ENCODE data around the gene NAGK. TPM values are rescaled to one million over a fixed set of nuclear protein-coding genes. Genes with fewer than 3 reads are reported as not detected.

NAGK gene
- total RNA-seq, 1 donor from 2014 or later: 133 TPM

DNA sequence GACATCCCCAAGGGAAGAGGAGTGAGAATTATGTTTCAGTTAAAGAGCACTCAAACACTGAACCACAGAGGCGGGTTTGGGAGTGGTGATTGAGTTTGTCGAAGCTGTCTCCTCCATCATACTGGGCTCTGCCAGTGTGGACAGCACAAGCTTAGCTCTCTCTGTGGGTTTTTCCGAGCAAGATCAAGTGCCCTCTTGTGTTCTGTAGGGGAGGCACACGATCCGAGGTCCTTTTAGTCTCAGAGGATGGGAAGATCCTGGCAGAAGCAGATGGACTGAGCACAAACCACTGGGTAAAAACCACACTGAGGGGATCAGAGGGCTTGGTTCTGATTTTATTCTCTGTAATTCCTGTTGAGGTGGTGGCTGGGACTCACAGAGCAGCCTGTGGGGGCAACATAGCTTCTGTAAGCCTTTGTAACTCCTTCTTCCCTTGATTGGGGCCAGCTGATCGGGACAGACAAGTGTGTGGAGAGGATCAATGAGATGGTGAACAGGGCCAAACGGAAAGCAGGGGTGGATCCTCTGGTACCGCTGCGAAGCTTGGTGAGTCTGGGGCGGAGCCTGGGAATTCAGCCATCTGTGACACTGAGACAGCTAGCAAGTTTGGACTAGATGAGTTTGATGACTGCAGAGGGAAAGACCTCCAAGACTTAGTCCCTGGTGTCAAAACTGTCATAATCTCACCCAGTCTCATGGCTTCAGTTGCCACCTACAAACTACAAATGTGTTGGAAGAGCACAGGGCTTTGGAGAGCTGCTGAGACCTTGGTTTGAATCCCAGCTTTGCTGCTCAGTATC lies 2.0 kb downstream of the NAGK start:
- peak overlapping the region; percentile 99 for H3K4me3 ChIP-seq (ENCODE audit: insufficient read depth, low read depth, low read length)
- Mint-ChIP-seq H3K4me3 (ENCODE audit: unreplicated experiment) (peak overlapping the region; percentile 93), H3K27ac (ENCODE audit: unreplicated experiment) (peak overlapping the region; percentile 10), H3K9me3 (ENCODE audit: unreplicated experiment) (no peaks in the 10 kb centered on the region), H3K36me3 (ENCODE audit: low read depth, unreplicated experiment) (peaks cover 25% of the 10 kb centered on the region), H3K4me1 (ENCODE audit: low read depth, unreplicated experiment) (peaks cover 18% of the 10 kb centered on the region), H3K27me3 (ENCODE audit: low read depth, unreplicated experiment) (no peaks in the 10 kb centered on the region)
- DNase-seq (ENCODE audit: low read depth) (no peak), FAIRE-seq (no peak)
- H4K20me1 ChIP-seq (ENCODE audit: insufficient read depth, low read length): peaks cover 60% of the 10 kb centered on the region
- peak overlapping the region; percentile 93 for H3K9ac ChIP-seq (ENCODE audit: low read length)
- H3K27me3 ChIP-seq (ENCODE audit: insufficient read depth, low read length): no peaks in the 10 kb centered on the region
- TF ChIP-seq CTCF (IDR thresholded peaks at IDR 0.05; ENCODE audit: insufficient read depth, low read depth, low read length) (no peak), EZH2 (IDR thresholded peaks at IDR 0.05; ENCODE audit: insufficient read depth, low read length) (no peak)
- peaks cover 17% of the 10 kb centered on the region for H3K4me1 ChIP-seq (ENCODE audit: insufficient read depth, low read length)
- peaks cover 30% of the 10 kb centered on the region for H3K36me3 ChIP-seq (ENCODE audit: insufficient read depth, low read length)
- peak overlapping the region; percentile 91 for H3K4me2 ChIP-seq (ENCODE audit: low read length)
- H3K9me3 ChIP-seq (ENCODE audit: insufficient read depth, low read depth, low read length): no peaks in the 10 kb centered on the region
- H3K27ac ChIP-seq (ENCODE audit: low read depth, low read length): peak overlapping the region; percentile 99
- H3K79me2 ChIP-seq (ENCODE audit: insufficient read depth, low read length): peaks cover 57% of the 10 kb centered on the region
- H2AFZ ChIP-seq (ENCODE audit: low read depth, low read length): no peak overlapping the region

- DNase-seq (ENCODE audit: low read depth) (no peak), FAIRE-seq (no peak)
- H3K9me3 Mint-ChIP-seq (ENCODE audit: unreplicated experiment): no peaks in the 10 kb centered on the region
- peaks cover 18% of the 10 kb centered on the region for H3K4me1 Mint-ChIP-seq (ENCODE audit: low read depth, unreplicated experiment)
- Histone ChIP-seq H3K79me2 (ENCODE audit: insufficient read depth, low read length) (peaks cover 57% of the 10 kb centered on the region), H3K27ac (ENCODE audit: low read depth, low read length) (no peak overlapping the region), H3K9me3 (ENCODE audit: insufficient read depth, low read depth, low read length) (no peaks in the 10 kb centered on the region), H4K20me1 (ENCODE audit: insufficient read depth, low read length) (peaks cover 72% of the 10 kb centered on the region), H3K9ac (ENCODE audit: low read length) (no peak overlapping the region), H2AFZ (ENCODE audit: low read depth, low read length) (no peak overlapping the region), H3K27me3 (ENCODE audit: insufficient read depth, low read length) (no peaks in the 10 kb centered on the region), H3K4me2 (ENCODE audit: low read length) (no peak overlapping the region), H3K4me3 (ENCODE audit: insufficient read depth, low read depth, low read length) (no peak overlapping the region), H3K4me1 (ENCODE audit: insufficient read depth, low read length) (peaks cover 17% of the 10 kb centered on the region), H3K36me3 (ENCODE audit: insufficient read depth, low read length) (peaks cover 37% of the 10 kb centered on the region)
- H3K27me3 Mint-ChIP-seq (ENCODE audit: low read depth, unreplicated experiment): no peaks in the 10 kb centered on the region
- TF ChIP-seq EZH2 (IDR thresholded peaks at IDR 0.05; ENCODE audit: insufficient read depth, low read length) (no peak), CTCF (IDR thresholded peaks at IDR 0.05; ENCODE audit: insufficient read depth, low read depth, low read length) (no peak)
- peaks cover 32% of the 10 kb centered on the region for H3K36me3 Mint-ChIP-seq (ENCODE audit: low read depth, unreplicated experiment)
- no peak overlapping the region for H3K27ac Mint-ChIP-seq (ENCODE audit: unreplicated experiment)
- no peak overlapping the region for H3K4me3 Mint-ChIP-seq (ENCODE audit: unreplicated experiment)
Observed at GRCh38 chr2:71071681-71072398, 3.4 kb downstream of the NAGK start.

Measured in astrocyte (in vitro differentiated cells and primary cell).